ENCODE results near the gene PSMB7.

PSMB7 gene

GRCh38 chr9:124410321-124410913 lies 4.8 kb downstream of the PSMB7 start:
- DNase-seq (ENCODE audit: low spot score) = no peak

DNA sequence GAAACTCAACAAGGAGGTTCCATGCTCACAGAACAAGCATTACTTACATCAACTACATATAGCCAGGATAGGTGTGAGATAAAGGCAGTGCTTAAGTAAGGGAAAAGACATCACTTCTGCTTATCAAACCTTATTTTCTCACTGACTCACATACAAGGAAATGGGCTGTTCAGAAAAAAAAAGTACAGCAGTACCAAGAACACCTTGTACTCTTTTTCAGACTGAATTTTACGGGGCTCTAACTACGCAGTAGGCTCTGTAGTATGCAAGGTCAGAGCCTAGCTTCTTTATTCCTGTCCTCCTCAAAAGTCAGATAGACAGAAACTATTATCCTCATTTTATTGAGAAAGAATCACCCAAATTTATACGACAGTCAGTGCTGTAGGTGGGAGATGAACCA lies 5.8 kb downstream of the PSMB7 start:
- DNase-seq (ENCODE audit: low spot score) = no peak

DNA sequence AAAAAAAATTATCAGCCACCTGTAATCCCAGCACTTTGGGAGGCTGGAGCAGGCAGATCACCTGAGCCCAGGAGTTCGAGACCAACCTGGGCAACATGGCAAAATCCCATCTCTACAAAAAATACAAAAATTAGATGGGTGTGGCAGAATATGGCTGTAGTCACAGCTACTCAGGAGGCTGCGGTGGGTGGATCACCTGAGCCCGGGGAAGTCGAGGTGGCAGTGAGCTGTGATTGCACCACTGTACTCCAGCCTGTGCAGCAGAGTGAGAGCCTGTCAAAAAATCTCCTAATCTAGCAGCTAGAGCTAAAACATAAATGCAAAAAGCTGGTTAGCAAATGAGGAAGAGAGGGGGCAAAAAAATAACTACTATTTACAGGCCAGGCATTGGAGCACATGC lies 12.0 kb downstream of the PSMB7 start:
- no peak for DNase-seq (ENCODE audit: low spot score)

- no peak for DNase-seq (ENCODE audit: low spot score)
Measured at GRCh38 chr9:124399968-124400940, 15.0 kb downstream of the PSMB7 start.

DNA sequence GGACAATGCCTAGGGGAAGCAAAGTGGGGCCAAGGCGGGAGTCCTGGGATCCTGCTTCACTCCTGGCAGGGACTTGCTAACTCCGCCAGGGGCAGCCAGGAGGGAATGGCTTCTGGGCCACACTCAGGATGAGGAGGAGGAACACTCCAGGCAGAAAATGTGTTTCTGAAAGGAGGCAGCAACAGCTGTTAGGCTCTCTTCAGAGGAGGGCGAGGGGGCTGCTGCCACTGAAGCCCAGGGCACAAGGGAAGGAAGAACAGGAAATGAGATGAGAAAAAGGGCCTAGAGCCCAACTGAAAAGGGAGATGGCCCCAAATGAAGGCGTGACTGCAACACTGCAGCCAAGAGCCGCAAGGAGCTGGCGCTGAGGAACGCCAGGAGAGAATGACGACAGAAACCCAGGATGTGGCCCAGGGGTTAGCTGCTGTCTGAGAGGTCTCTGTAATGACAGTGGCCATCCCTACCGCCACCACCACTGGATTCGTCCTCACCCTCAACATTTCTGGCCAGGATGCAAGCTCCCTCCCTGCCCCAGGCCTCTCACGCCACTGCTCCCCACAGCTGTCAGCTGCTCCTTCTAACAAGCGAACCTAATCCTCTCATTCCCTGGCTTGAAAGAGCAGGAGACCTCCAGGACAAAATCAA lies 15.8 kb downstream of the PSMB7 start:
- peak; percentile 76 for DNase-seq (ENCODE audit: low spot score)

DNA sequence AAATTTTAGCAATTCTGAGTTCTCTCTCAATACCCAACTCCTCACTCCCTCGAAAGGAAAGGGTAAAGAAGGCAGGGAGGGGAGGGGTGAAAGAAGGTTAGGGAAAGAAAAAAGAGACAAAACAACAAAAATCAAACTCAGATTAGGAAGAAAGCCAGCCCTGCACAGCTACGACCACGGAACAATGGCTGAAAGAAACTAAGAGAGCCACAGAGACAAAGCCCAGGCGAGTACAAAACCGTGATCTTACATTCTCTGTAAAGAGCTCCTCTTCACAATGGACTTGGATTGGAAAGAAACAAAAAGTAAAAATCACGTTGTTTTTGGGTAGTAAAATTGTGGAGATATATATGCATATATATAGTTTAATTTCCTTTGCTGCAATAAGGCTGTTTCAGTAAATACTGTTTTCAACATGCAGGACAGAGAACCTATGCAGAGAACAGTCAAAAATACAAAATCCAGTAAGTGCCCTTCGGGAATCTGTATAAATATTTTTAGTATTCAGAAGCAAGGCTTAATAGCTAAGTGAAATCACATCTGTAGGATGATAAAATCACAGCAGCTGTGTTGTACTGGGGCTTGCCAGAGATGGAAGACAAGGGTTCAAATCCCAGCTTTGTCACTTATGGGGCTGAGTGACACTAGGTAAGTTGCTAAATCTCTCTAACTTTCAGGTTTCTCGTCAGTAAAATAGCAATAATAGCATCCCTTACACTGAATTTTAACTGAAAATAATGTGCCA lies 16.9 kb downstream of the PSMB7 start:
- DNase-seq (ENCODE audit: low spot score) = no peak

DNA sequence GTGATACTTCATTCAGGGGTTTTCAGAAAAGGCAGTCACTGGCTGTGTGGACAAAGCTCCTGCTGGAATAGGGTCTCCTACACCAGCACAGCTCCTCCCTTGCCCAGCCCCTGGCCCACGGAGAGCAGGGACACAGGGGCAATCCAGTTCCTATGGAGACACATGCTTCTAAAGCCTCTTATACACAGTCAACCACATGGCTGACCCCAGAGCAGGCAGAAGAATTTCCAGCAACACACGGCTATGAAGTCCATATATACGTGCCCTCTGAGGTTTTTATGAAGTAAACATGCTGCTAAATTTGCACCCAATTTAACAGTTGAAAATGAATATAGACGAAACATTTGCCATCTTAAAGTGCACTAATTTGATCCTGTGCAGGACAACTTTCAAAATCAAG lies 19.4 kb downstream of the PSMB7 start:
- DNase-seq (ENCODE audit: low spot score) = no peak

DNA sequence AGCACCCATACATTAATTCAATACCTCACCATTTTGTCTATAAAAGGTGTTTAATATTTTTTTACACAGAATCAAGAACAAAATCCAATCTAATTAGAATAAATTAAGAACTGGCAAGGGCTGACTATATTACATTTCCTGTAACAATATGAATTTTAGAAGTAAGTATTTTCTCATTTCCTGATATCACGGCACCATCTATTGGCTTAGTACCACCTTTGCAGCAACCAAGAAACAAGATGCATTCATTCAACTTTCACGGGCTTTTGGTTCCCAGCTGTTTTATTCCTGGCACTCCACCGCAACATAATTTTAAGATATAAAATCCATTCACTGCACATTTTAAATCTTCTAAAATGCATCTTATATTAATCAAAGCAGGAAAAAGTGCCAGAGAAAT lies 20.6 kb downstream of the PSMB7 start:
- DNase-seq (ENCODE audit: low spot score) = no peak

DNA sequence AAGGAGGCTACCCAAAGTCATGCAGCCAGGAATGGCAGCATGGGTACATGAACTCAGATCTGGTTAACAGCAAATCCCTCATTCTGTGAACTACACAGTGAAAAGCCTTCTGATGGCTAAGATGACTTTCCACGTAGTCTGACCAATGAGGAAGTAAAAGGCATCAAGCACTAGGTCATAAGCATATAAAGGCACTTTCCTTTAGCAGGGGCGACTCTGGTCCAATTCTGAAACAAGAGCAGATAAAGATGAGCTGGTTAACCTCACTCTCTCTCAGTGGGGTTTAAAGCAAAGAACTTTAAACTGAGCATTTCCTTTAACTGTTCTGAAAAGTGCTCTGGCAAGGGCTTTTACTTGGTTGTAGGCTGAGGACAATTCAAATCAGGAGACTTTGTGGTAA lies 21.1 kb downstream of the PSMB7 start:
- DNase-seq (ENCODE audit: low spot score) = no peak

- DNase-seq (ENCODE audit: low spot score) = peak; percentile 85
Measured at GRCh38 chr9:124392871-124393460, 22.3 kb downstream of the PSMB7 start.

GRCh38 chr9:124392254-124392870 lies 22.9 kb downstream of the PSMB7 start:
- no peak for DNase-seq (ENCODE audit: low spot score)

DNA sequence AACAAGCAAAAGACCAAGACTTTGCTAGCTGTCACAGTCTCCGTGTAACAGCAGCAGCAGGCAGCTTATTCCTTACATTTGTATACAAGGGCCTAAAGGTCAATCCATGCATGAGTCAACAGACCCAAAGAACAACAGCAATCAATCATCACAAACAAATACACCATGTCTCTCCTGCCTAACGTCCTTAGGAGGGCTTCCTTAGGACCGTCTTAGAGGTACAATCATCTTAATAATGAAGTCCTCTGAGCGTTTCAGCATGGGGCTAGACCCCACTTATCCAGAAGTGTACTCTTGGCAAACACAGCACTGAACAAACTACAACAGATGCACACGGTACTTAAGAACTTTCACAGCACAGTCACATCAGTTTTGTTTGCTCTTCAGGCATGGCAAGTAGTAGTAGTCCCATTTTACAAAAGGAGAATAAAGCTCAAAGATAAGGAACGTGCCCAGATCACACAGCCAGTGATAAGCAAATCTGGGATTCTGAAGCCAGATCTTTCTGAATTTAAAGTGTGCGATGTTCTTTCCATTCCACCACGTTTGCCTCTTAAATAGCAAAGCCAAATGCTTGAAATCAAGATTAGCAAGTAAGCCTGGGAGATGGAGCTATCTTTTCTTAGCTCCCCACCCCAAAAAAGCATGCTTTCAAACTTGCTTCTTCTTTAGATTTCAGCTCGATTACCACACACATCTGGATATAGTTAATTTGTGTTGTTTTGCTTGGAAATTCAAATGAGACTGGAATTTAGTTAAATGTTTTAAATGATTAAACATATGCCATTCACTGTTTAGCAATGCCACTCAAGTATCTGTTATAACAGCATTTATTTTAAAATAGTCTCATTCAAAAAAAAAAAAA lies 24.2 kb downstream of the PSMB7 start:
- peak; percentile 31 for DNase-seq (ENCODE audit: low spot score)

- no peak for DNase-seq (ENCODE audit: low spot score)
Measured at GRCh38 chr9:124389146-124389939, 25.9 kb downstream of the PSMB7 start.

GRCh38 chr9:124388275-124389048 lies 26.8 kb downstream of the PSMB7 start:
- DNase-seq (ENCODE audit: low spot score) = no peak

- DNase-seq (ENCODE audit: low spot score) = no peak
Measured at GRCh38 chr9:124386201-124386600, 29.0 kb downstream of the PSMB7 start.

DNA sequence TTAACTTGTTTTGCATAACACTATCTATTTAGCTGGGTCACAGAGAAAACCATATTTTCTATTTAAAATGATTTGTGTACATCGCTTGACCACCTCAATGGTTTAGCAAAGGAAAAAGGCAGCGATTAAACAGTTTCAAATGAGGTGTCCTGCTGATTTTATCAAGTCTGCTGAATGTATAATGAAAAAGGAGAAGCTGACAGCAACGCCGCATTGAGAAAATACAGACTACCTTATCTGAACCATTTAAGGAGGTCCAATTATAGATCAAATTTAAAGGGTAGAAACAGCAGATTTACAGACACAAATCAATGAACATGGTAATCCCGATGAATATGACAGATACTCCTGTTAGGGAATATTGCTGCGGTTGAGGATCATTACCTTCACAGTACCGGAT lies 29.6 kb downstream of the PSMB7 start:
- DNase-seq (ENCODE audit: low spot score) = no peak

- DNase-seq (ENCODE audit: low spot score) = no peak
Measured at GRCh38 chr9:124384846-124385245, 30.4 kb downstream of the PSMB7 start.

GRCh38 chr9:124384210-124384609 lies 31.0 kb downstream of the PSMB7 start:
- no peak for DNase-seq (ENCODE audit: low spot score)

Measured in AG08395 (cell line).